GM12872 (cell line): ENCODE results near the gene ZNF385A.

Experiments used
- TF ChIP-seq, protein P1 (sequence below): IDR thresholded peaks from 3 replicates; pipeline ENCODE4 v1.5.1; 2011; ENCODE audit warnings: low read depth, mild to moderate bottlenecking, low read length, moderate library complexity; ENCODE audit not compliant: insufficient read depth

ZNF385A gene

DNA sequence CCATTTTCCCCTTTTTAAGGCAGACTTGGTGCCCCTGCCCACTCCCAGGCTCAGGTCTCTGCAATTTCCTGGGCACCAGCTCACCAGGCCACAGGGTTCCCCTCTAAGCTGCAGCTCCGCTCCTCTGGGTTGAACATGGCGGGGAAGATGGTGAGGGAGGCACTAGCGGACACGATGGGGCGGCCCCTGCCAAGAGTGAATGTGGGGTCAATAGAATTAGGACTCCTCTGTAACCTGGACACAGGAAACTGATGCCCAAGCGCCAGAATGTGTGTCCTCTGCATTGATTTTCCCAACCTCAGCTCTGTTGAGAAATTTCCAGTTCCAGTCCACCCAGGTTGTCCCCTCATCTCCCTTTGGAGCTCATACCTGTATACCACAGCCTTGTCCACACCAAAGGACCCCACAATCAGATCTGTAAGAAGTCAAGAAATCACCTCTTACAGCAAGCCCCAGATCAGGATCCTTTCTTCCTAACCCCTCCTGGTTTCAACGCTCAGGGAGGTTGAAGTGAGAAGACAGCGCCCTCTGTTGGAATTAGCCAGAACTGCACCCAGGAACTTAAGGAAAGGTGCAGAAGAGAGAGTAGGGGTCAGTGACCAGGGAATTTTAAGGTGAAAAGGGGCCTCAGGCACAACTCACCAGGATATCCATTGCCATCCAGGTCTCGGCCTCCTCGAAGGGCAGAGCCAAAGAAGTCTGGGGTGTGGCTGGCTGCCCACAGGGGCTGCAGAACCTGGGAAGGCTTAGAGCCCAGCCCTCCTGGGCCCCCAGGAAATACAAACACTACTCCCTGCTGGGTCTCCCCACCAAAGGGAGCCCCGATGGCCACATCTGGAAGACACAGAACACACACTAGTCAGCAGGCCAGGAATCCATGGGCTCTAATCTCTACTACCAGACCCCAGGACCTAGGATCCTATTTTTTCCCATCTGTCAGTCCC is 19.8 kb upstream of the ZNF385A start:
- TF ChIP-seq, protein P1, sequence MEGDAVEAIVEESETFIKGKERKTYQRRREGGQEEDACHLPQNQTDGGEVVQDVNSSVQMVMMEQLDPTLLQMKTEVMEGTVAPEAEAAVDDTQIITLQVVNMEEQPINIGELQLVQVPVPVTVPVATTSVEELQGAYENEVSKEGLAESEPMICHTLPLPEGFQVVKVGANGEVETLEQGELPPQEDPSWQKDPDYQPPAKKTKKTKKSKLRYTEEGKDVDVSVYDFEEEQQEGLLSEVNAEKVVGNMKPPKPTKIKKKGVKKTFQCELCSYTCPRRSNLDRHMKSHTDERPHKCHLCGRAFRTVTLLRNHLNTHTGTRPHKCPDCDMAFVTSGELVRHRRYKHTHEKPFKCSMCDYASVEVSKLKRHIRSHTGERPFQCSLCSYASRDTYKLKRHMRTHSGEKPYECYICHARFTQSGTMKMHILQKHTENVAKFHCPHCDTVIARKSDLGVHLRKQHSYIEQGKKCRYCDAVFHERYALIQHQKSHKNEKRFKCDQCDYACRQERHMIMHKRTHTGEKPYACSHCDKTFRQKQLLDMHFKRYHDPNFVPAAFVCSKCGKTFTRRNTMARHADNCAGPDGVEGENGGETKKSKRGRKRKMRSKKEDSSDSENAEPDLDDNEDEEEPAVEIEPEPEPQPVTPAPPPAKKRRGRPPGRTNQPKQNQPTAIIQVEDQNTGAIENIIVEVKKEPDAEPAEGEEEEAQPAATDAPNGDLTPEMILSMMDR = peak; percentile 96

- TF ChIP-seq, protein P1 = no peak
Measured at GRCh38 chr12:54401119-54401518, 16.6 kb upstream of the ZNF385A start.

DNA sequence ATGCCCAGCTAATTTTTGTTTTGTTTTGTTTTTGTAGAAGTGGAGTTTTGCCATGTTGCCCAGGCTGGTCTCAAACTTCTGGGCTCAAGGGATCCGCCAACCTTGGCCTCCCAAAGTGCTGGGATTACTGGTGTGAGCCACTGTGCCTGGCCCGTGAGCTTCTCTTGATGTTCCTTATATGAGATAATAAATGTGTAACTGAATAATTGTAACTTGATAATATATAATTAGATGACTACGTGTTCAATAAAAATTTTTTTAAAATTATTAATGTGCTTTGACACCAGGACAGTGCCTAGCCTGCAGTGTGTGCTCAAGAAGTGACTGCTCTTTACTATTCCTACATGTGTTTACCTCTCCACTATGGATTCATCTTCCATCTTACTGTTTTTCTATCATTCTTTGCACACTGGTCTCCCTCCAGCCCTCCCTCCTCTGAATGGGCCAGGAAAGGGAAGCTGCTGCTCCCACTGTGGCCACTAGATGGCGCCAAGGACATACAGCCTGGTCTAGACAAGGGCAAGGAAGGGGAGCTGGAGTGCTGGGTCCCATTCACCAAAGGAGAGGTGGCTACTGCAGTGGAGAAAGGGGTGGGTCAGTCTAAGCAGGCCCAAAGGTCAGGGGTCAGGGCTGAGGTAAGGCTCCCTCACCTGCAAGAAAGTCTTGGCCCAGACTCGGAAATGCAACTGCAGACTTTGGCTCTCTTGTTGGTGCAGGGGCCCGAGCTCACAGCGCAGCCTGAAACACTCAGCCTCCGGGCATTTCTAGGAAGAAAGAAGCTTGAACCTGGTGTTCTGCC is 14.7 kb upstream of the ZNF385A start:
- TF ChIP-seq, protein P1 = peak; percentile 99

DNA sequence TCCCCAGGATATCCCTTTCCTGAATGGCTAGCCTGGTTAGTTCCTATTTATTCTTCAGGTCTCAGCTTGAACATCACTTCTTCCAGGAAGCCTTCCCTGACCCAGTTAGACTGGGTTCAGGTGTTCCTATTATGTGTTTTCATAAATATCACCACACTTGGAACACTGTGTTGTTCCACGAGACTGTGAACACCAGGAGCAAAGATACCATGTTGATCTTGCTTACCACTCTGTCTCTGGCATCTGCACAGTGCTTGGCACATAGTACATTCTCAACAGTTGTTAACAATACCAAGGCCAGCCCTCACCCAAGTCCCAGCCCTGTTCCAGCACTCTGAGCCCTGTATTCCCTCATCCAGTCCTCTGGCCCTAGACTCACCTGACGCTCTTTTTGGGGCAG is 13.7 kb upstream of the ZNF385A start:
- TF ChIP-seq, protein P1 = no peak

GRCh38 chr12:54397157-54397556 is 12.6 kb upstream of the ZNF385A start:
- TF ChIP-seq, protein P1 = no peak

GRCh38 chr12:54395545-54395944 is 11.0 kb upstream of the ZNF385A start:
- TF ChIP-seq, protein P1 = no peak

DNA sequence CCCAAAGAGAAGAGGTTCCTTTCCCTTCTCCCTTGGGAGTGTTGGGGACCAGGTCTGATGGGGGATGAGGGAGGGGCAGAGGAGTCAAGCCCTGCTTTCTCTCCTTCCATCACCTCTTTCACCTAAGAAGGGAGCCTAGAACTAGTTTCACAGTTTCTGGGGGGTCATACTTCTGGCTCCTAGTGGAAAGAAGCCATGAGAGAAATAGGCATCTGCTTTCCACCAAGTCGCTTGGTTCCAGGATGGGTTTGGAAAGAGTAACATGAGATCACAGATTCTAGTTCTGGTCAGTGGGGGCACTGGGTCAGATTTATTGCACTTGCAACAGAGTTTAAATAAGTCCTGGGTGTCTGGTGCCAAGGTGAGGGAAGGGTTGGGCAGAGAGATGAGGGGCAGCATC is 10.5 kb upstream of the ZNF385A start:
- TF ChIP-seq, protein P1 = no peak
